ENCODE data around the gene CHAT.

DNA sequence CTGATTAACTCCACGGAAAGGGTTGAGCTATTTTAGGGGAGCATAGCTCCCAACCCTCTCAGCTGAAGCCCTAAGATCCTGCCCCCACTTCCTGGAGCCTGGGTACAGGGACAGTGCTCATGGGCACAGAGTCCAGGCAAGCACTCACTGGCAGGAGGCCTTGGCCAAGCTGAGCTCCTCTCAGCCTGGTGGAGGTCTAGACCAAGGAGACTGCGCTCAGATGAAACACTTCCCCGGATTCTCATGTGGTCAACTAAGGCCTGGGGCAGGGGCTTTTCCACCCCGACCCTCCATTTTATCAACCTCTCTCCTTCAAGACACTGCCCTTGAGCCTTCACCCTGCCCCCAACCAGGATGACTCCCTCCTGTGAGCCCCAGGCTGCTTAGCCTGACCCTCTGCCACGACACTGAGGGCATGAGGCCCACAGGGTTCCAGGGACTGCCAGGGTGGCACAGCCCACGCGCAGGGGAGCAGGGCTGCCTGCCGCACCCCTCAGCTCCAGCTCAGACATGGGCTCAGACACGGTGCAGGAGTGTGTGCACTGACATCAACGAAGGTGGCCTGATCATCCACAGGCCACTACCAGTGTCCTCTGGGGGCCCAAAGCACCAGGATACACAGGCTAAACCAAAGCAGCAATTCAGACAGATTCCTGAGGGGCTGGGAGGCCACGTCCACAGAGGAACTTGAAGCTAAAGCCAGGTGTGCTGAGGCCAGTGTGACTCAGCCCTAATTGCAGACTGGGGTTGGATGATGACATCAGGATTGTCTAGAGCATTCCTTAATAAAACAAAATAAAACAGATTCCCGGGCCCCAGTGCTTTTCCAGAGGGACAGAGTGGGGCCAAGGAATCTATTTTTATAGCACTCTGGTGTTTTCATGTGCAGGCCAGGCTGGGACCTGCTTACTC lies 18.8 kb downstream of the CHAT start:
- TF ChIP-seq CTCF (IDR thresholded peaks at IDR 0.05; ENCODE audit: extremely low read depth in 1 of 2, insufficient read depth in 1 of 2, low read depth in 1 of 2, low read length in 2 of 2) = no peak
- TF ChIP-seq MYC (IDR thresholded peaks at IDR 0.05; ENCODE audit: low read depth, low read length) = no peak
- no peak for TF ChIP-seq POLR2A (IDR thresholded peaks at IDR 0.05; ENCODE audit: low read depth, low read length)
